SK-N-MC (cell line): Measurements from ENCODE around the gene RBMS1.

ENCODE experiments used
- EZH2 ChIP-seq: fragments of 200-600 bp; sonication (generic); IDR thresholded peaks from one replicate; pipeline ENCODE4 v1.6.1; 2017; ENCODE audit warnings: antibody characterized with exemption
- FOXP2 ChIP-seq: optimal IDR thresholded peaks from 2 replicates; pipeline ENCODE3; 2011; ENCODE audit warnings: mild to moderate bottlenecking, moderate library complexity; ENCODE audit not compliant: insufficient read depth; ENCODE audit errors: extremely low read length, control extremely low read depth
- POLR2AphosphoS5 ChIP-seq: IDR thresholded peaks from 2 replicates; pipeline ENCODE4 v1.6.1; 2012; ENCODE audit warnings: mild to moderate bottlenecking, low read depth, low read length, borderline replicate concordance

DNA sequence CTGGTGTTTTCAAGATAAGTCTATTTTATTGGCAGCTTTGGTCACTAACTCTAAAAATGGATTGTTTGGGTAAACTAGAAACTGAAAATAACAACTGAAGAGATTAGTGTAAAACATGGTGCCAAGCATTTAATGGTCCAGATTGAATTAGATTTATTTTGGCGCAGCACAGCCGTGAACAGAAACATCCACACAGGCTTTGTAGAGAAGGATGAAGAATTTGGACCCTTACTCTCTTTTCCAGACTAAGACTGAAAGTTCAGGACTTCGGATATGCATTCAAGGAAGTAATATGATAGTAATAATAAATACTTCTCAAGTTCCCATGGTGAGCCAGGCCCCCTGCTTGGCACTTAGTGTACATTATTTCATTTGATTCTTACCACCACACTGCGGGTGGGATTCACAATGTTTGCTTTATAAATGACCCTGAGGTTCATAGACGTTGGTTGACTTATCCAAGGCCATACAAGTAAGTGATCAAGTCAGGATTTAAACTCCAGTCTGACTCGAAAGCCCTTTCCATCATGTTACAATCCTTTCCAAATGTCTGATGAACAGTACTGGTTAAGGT, 239.3 kb downstream of the RBMS1 start:
- no peak for TF ChIP-seq POLR2AphosphoS5
- TF ChIP-seq EZH2 = no peak
- TF ChIP-seq FOXP2 = no peak
